ENCODE results near the gene GALK1.
A peak's percentile ranks its signal among the peaks of the same experiment; 100 is the strongest.

Gene GALK1

DNA sequence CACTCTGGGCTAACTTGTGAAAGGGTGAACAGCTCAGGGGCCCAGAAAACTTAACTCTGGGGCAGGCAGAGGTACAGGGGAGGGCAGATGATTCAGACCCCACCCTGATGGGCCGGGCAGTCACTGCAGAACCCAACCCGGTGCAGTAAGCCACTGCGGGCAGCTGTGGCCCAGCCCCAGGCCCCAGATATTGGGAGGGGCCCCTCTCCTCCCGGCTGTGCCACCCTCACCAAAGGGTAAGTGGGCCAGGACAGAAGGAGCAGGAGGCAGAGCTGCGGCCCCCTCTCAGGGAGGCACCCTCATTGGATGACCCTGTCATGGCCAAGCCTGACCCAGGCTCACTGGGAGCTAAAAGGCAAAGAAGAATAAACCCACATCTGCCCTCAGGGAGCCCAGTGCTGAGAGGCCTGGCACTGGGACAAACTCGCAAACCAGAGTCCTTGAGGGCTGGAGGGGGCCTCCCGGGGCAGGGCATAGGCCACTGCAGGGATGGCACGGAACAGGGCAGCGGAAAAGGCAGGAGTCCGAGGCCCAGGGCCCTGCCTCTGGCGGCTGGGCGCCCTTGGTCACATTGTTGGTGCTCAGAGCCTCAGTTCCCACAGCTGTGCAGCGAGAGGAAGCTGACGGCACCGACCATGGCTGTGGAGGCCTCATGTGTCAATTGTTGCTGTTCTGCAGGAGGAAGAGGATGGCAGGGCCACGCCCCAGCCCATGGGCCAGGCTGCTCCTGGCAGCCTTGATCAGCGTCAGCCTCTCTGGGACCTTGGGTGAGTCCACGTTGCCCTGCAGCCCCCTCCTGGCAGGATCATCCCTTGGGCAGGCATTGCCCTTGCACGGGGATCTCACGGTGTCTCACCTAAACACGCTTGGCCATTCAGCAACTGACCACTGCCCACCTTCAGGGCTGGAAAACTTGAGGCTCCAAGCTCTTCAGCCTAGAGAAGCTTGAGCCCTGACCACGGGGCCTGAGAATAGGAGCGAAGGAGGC, 40.7 kb downstream of the GALK1 start:
- DNase-seq (ENCODE audit: low spot score) = no peak

DNA sequence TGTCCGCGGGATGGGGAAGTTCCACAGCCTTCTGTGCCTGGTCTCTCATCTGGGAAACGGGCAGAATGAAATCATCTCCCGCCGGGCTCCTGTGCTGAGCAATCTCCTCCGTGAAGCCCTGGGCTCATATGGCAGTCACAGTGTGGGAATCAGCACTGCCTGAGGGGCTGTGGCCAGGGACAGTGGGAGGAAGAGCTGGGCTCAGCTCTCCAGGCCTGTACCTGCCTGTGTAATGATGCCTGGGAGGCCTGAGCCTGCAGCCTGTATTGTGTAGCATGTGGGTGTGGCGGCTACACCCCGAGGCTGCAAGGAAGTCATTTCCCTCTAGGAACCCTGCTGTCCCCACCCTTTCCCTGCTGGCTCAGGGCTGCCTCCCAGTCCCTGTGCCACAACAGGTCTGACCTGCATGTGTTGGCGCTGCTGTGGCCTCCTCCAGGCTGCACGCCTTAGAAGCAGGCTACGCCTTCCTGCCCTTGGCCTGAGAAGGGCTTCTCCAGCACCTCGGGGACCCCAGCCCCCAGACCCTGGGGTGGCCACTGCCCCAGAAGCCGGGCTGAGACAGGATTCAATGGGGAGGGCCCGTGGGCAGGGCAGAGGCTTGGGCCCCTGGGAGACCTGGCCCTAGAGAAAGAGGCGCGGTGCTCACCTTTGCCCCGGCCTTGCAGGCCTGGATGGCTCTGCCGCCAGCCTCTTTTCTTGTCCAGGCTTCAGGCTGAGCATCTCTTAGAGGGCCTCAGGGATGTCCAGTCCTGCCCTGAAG, 41.6 kb downstream of the GALK1 start:
- no peak for DNase-seq (ENCODE audit: low spot score)

DNA sequence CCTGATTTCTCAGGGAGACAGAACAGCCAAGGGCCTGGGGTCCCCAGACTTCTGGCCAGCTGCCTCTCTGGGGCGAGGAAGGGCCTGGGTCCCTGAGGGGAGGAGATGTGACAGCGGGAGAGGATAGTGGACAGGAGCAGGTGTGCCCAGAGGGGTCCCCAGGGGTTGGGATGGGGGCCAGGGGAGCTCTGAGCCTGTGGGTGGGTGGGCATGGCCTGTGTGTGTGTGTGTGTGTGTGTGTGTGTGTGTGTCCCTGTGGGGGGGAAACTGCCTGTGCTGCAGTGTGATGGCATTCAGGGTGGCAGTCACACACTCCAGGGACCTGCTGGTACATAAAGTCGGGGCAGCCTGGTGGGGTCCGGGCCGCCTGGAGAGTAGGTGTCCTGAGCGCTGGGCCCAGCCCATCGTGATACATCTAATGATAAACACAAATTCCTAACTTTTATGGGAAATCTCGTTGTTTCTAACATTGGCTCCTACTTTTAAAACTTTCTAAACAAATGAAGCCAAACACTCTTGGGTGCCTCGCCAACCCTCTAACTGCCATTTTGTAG, 42.4 kb downstream of the GALK1 start:
- DNase-seq (ENCODE audit: low spot score) = no peak

DNA sequence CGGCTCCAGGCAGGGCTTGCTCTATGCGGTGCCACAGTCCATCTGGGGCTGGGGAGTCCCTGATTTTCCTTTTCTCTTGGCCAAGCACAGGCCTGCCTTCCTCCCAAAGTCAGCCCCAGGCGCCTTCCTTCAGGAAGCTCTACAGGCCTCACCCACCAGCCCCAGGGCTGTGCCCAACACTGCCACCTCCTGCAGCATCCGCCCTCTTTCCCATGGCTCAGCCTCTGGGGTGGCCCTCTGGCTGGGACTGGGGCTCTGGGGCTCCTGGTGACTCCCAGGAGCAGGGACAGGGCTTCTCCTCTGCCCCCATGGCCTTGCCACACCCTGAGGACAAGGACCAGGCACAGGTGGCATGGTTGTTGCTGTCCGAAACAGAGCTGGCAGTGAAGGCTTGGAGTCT, 42.9 kb downstream of the GALK1 start:
- no peak for DNase-seq (ENCODE audit: low spot score)

DNA sequence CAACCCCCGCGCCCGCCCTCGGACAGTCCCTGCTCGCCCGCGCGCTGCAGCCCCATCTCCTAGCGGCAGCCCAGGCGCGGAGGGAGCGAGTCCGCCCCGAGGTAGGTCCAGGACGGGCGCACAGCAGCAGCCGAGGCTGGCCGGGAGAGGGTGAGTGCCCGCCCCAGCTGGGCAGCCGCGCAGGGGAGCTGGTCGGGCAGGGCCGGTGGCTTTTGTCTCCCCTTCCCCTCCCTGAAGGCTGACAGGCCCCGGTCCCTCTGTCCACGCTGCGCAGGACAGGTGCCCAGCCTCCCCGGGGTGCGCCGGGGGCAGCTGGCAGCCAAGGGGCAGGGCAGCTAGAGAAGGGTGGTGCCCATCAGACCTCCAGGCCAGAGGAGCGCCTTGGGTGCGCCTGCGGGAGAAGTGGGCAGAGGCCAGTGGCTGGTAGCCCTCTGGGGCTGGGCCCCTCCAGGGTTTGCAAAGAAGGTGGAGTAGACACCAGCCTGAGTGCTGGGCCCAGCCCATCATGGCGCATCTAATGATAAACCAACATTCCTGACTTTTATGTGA, 43.5 kb downstream of the GALK1 start:
- DNase-seq (ENCODE audit: low spot score) = no peak

DNA sequence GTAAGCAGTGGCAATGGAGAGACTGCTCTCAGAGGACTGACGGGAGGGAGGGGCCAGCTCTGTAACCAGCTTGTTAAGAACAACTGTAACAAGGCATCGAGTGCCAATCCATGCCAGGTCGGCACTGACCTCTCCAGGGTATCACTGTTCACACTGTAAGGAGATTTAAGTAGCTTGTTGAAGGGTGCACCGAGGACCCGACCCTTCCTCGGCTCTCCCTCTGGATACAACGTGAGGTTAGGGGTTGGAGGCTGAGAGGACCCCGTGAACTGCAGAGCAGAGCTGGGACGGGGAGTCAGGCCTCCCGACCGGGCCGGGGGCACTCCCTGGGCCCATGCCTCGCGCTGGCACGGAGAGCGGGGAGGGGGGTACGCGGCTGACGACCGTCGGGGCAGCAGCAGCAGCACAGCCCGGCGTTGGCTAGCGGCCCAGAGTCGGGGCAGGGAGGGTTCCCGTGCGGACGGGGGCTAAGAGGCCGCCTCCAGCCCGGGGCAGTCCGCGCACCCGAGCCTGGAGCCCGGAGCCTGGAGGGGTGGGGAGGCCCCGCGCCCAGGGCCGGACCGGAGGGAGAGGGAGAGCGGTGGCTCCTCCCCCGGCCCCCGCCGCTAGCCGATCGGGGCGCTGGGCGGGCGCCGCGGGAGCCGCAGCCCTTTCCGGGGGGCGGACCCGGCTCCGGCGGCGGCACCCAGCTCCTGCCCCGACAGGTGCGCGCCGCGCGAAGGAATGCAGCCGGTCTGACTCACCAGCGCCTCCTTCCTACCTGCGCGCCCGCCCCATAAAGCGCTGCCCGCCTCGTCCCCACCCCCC, 44.1 kb downstream of the GALK1 start, which contains the start of gene ITGB4:
TSS of gene ITGB4 (plus strand) at position 804 of the 807 bp plus-strand sequence. CDS start 3,245 bp downstream, outside the sequence.
- DNase-seq (ENCODE audit: low spot score) = peak; percentile 83

DNA sequence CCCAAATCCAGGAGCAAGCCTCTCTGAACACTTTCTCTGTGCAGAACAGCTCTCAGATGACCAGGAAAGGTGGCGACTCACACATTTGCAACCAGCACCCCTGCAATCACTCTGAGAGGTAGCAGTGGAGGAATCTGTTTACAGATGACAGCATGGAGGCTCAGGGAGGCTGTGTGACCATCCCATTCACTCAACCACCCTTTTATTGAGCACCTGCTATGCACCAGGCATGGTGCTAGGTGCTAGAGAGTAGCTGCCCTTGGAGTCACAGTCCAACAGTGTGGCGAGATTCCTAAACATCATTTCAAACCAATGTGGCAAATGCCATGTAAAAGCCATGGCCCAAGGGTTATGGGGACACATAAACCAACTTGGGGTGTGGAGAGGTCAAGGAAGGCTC, 45.3 kb downstream of the GALK1 start:
- DNase-seq (ENCODE audit: low spot score) = no peak

DNA sequence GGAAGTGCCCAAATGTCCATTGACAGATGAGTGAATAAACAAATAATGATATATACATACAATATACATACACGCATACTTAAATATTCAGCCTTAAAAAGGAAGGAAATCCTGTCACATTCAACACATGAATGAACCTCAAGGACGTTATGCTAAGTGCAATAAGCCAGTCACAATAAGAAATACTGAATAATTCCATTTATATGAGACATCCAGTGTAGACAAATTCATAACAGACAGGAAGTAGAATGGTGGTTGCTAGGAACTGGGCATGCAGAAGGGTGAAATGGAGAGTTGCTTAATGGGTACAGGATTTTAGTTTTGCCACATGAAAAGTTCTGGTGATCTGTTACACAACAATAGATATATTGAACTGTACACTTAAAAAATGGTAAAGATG, 52.5 kb downstream of the GALK1 start:
- no peak for DNase-seq (ENCODE audit: low spot score)
